ENCODE measurements around the gene EIF1.

The EIF1 gene

GRCh38 chr17:41738801-41739112, 50.1 kb downstream of the EIF1 start:
- DNase-seq, result no peak

- no peak for DNase-seq
Observed at GRCh38 chr17:41739661-41740352, 51.1 kb downstream of the EIF1 start.

- DNase-seq, result no peak
Observed at GRCh38 chr17:41740506-41740905, 51.8 kb downstream of the EIF1 start.

DNA sequence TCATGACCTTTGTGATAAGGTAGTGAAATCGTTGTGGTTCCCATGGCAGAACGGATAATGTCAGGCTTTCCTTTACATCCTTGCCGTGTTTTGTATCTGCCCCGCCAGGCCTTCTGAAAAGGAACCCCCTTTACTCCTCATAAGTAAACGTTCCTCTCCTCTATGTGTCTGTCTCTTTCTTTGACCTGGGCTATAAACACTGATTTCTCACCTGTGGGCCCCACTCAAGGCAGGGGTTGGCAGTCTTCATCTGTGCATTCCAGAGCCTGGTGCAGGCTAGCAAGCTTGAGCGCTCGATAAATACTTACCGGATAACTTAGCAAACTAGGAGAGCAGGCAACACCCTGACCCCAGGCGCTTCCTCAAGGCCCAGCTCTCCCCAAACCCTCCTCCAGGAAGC, 53.0 kb downstream of the EIF1 start:
- DNase-seq, result no peak
